ENCODE data around the gene TXNDC2.

Gene TXNDC2

GRCh38 chr18:9842448-9842847 is 43.3 kb upstream of the TXNDC2 start:
- Mint-ChIP-seq H3K36me3 (ENCODE audit: low read depth) (no peaks in the 10 kb centered on the region), H3K27ac (no peak overlapping the region), H3K9me3 (no peaks in the 10 kb centered on the region), H3K4me3 (no peak overlapping the region), H3K4me1 (peaks cover 45% of the 10 kb centered on the region), H3K27me3 (ENCODE audit: low read depth, poor library complexity) (peaks cover 7% of the 10 kb centered on the region)
- no peak for DNase-seq
- no peak for TF ChIP-seq CTCF (IDR thresholded peaks at IDR 0.05)

GRCh38 chr18:9845256-9845655 is 40.5 kb upstream of the TXNDC2 start:
- Mint-ChIP-seq H3K4me1 (peaks cover 33% of the 10 kb centered on the region), H3K9me3 (no peaks in the 10 kb centered on the region), H3K27me3 (ENCODE audit: low read depth, poor library complexity) (peaks cover 2% of the 10 kb centered on the region), H3K4me3 (no peak overlapping the region), H3K27ac (no peak overlapping the region), H3K36me3 (ENCODE audit: low read depth) (no peaks in the 10 kb centered on the region)
- DNase-seq = no peak
- TF ChIP-seq CTCF (IDR thresholded peaks at IDR 0.05) = no peak

GRCh38 chr18:9846162-9846925 is 39.4 kb upstream of the TXNDC2 start:
- no peak overlapping the region for H3K4me3 Mint-ChIP-seq
- no peak for DNase-seq
- no peak for TF ChIP-seq CTCF (IDR thresholded peaks at IDR 0.05)
- H3K9me3 Mint-ChIP-seq = no peaks in the 10 kb centered on the region
- H3K27me3 Mint-ChIP-seq (ENCODE audit: low read depth, poor library complexity) = peaks cover 2% of the 10 kb centered on the region
- peaks cover 32% of the 10 kb centered on the region for H3K4me1 Mint-ChIP-seq
- H3K27ac Mint-ChIP-seq = no peak overlapping the region
- H3K36me3 Mint-ChIP-seq (ENCODE audit: low read depth) = no peaks in the 10 kb centered on the region

GRCh38 chr18:9848170-9848879 is 37.4 kb upstream of the TXNDC2 start:
- H3K4me3 Mint-ChIP-seq = no peak overlapping the region
- H3K9me3 Mint-ChIP-seq = peaks cover 6% of the 10 kb centered on the region
- H3K27me3 Mint-ChIP-seq (ENCODE audit: low read depth, poor library complexity) = peaks cover 2% of the 10 kb centered on the region
- no peaks in the 10 kb centered on the region for H3K36me3 Mint-ChIP-seq (ENCODE audit: low read depth)
- TF ChIP-seq CTCF (IDR thresholded peaks at IDR 0.05) = no peak
- H3K27ac Mint-ChIP-seq = no peak overlapping the region
- H3K4me1 Mint-ChIP-seq = peaks cover 32% of the 10 kb centered on the region
- DNase-seq = no peak

GRCh38 chr18:9849407-9850283 is 36.1 kb upstream of the TXNDC2 start:
- H3K9me3 Mint-ChIP-seq = peaks cover 6% of the 10 kb centered on the region
- peak overlapping the region; percentile 26 for H3K27ac Mint-ChIP-seq
- H3K27me3 Mint-ChIP-seq (ENCODE audit: low read depth, poor library complexity) = no peaks in the 10 kb centered on the region
- TF ChIP-seq CTCF (IDR thresholded peaks at IDR 0.05) = no peak
- no peak overlapping the region for H3K4me3 Mint-ChIP-seq
- DNase-seq = no peak
- no peaks in the 10 kb centered on the region for H3K36me3 Mint-ChIP-seq (ENCODE audit: low read depth)
- peaks cover 23% of the 10 kb centered on the region for H3K4me1 Mint-ChIP-seq
